ENCODE measurements around the gene PALD1.
A peak's percentile ranks its signal among the peaks of the same experiment; 100 is the strongest.

Gene PALD1

DNA sequence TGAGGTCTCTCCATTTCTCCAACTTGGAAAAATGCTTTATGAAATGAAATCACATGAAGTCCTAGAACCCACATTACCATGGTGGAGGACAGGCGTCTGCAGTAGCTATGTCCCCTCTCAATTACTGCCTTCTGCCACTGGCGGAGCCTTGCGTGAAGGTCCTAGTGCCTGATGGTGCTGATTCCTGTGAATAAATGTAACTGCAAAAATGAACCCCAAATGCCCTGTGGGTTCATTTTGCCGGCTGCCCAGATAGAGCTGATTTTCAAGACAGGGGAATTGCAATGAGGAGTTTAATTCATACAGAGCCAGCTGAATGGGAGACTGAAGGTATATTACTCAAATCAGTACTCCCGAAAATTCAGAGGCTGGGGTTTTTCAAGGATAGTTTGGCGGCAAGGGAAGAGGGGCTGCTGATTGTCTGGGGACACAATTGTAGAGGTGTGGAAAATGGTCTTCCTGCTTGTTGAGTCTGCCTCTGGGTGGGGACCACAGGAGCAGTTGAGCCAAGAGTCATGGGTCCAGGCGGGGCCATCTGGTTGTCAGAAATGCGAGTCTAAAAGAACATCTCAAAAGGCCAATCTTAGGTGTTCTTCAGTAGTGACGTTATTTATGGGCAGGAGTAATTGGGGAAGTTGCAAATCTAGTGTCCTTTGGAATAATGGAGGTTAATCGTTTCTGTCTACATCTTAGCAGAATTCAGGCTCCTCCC lies 110.4 kb downstream of the PALD1 start:
- in situ Hi-C loops (cut with HindIII; ENCODE audit: low sequenced_read_pairs) = no loop called here
- no peak for DNase-seq (ENCODE audit: low read depth)
- TF ChIP-seq, protein P1, sequence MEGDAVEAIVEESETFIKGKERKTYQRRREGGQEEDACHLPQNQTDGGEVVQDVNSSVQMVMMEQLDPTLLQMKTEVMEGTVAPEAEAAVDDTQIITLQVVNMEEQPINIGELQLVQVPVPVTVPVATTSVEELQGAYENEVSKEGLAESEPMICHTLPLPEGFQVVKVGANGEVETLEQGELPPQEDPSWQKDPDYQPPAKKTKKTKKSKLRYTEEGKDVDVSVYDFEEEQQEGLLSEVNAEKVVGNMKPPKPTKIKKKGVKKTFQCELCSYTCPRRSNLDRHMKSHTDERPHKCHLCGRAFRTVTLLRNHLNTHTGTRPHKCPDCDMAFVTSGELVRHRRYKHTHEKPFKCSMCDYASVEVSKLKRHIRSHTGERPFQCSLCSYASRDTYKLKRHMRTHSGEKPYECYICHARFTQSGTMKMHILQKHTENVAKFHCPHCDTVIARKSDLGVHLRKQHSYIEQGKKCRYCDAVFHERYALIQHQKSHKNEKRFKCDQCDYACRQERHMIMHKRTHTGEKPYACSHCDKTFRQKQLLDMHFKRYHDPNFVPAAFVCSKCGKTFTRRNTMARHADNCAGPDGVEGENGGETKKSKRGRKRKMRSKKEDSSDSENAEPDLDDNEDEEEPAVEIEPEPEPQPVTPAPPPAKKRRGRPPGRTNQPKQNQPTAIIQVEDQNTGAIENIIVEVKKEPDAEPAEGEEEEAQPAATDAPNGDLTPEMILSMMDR (IDR thresholded peaks at IDR 0.05; ENCODE audit: low read depth, low read length, missing control alignments) = no peak
- H3K4me3 ChIP-seq (ENCODE audit: low read depth, low read length) = no peak overlapping the region

DNA sequence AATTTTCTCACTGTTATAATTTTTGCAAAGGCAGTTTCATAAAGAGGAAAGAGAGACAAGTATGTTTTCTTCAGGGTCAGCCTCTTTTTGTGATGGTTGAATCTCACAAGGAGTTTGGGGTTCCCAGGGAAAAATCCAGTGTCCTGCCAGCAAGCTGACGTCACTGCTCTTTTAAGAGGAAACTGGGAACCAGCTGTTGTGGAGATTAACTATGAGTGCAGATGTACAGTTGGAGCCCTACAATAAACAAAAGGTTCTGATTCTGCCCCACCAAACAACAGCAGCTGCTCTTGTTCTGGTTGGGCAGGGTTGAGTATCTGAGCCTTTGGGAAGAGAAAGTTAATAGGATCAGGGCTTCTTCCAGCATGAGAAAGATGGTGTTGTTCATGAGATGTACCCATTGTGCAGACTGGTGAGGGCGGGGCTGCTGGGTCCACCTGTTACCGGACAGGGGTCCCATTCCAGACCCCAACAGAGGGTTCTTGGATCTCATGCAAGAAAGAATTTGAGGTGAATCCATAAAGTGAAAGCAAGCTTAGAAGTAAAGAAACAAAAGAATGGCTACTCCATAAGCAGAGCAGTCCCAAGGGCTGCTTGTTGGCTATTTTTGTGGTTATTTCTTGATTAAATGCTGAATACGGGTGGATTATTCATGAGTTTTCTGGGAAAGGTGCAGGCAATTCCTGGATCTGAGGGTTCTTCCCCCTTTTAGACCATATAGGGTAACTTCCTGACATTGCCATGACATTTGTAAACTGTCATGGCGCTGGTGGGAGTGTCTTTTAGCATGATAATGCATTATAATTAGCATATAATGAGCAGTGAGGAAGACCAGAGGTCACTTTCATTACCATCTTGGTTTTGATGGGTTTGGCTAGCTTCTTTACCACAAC lies 111.4 kb downstream of the PALD1 start:
- no peak overlapping the region for H3K4me3 ChIP-seq (ENCODE audit: low read depth, low read length)
- peak; percentile 48 for DNase-seq (ENCODE audit: low read depth)
- in situ Hi-C loops (cut with HindIII; ENCODE audit: low sequenced_read_pairs) = no loop called here
- TF ChIP-seq, protein P1 (IDR thresholded peaks at IDR 0.05; ENCODE audit: low read depth, low read length, missing control alignments) = no peak

DNA sequence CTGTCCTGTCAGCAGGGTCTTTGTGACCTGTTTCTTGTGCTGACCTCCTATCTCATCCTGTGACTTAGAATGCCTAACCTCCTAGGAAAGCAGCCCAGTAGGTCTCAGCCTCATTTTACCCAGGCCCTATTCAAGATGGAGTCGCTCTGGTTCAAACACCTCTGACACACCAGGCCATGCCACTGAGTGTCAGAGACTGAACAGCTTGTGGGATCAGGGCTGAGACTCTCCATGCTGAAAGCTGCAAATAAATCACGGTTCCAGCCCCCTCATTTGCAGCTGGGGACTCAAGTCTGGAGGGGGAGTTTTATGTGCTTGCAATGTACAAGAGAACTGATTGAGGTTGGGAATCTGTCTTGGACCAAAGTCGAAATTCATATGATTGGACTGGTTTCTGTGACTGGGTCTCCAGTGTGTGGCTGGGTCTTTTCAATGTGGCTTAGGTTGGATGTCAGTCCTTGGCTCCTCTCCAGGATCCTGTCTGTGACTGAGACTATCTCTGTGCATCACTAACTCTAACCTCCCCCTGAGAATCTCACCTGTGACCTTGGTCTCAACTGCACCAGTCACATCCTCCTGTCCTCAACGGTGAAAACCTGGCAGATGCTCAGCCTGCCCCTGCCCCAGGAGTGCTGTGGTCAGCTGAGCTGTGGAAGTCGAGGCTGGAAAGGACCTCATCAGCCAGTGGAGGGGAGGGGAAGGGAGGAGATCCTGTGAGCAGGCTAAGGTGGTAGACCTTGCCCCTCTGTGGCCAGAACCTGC lies 112.3 kb downstream of the PALD1 start:
- TF ChIP-seq, protein P1 (IDR thresholded peaks at IDR 0.05; ENCODE audit: low read depth, low read length, missing control alignments) = no peak
- no peak for DNase-seq (ENCODE audit: low read depth)
- in situ Hi-C loops (cut with HindIII; ENCODE audit: low sequenced_read_pairs) = no loop called here
- no peak overlapping the region for H3K4me3 ChIP-seq (ENCODE audit: low read depth, low read length)

DNA sequence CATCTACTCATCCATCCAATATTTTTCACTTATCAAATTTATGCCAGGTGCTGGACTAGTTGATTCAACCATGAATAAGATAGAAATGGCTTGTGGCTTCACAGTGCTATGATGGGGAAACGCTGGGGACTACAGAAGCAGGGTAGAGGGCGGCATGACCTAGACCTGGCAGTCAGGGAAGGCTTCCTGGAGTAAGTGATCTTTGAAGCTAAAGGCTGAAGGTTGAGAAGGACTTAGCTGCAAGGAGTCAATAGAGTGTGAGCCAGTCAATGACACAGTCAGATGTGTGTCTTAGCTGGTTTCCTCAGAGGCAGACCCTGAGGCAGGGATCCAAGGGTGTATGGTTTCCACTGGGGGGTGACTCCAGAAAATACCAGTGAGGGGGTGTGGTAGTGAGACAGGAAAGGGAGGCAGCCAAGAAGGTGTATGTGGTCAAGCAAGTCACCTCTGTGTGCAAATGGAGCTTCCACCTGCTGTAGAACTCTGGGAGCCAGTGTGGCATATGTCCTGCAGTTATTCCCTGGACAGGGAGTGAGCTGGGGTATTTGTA lies 113.7 kb downstream of the PALD1 start:
- TF ChIP-seq, protein P1 (IDR thresholded peaks at IDR 0.05; ENCODE audit: low read depth, low read length, missing control alignments) = no peak
- in situ Hi-C loops (cut with HindIII; ENCODE audit: low sequenced_read_pairs) = no loop called here
- DNase-seq (ENCODE audit: low read depth) = no peak
- no peak overlapping the region for H3K4me3 ChIP-seq (ENCODE audit: low read depth, low read length)

DNA sequence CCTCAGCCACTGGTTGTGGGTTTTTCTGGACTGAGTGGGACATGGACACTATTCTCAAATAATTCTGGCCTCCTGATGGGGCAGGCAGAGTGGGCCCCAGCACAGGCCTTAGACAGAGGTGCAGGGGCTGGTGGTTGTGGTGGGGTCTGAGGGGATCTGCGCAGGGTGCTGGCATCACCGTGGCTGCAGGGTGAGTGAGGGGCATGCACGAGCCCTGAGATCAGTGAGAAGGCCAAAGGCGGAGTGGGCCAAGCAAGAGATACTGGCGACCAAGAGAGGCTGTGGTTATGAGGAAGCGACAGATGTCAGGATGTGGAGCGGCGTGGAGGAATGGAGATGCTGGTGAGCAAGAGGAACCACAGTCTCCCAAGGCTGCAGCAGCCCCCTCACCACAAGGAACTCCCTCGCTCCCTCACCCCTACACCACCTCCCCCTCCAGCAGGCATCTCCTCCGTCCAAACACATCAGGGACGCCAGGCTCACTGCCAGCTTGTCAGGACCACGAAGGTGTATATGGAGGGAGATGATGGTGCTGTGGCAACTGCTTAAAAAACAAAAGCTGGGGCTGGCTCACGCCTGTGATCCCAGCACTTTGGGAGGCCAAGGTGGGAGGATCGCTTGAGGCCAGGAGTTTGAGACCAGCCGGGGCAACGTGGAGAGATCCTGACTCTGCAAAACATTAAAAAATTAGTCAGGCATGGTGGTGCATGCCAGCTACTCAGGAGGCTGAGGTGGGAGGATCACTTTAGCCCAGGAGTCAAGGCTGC lies 114.4 kb downstream of the PALD1 start:
- no peak for DNase-seq (ENCODE audit: low read depth)
- no peak overlapping the region for H3K4me3 ChIP-seq (ENCODE audit: low read depth, low read length)
- in situ Hi-C loops (cut with HindIII; ENCODE audit: low sequenced_read_pairs) = no loop called here
- TF ChIP-seq, protein P1 (IDR thresholded peaks at IDR 0.05; ENCODE audit: low read depth, low read length, missing control alignments) = no peak

Data from astrocyte of the cerebellum (primary cell).